ENCODE data around the gene SLC66A1. TPM values are rescaled to one million over a fixed set of nuclear protein-coding genes. Genes with fewer than 3 reads are reported as not detected.

Gene SLC66A1
- total RNA-seq, 1 experiment from 2014 or later: 32.8 TPM

- no peak for DNase-seq (ENCODE audit: low read depth)
These were observed 48.9 kb downstream of the SLC66A1 start for GRCh38 chr1:19360843-19361610.

DNA sequence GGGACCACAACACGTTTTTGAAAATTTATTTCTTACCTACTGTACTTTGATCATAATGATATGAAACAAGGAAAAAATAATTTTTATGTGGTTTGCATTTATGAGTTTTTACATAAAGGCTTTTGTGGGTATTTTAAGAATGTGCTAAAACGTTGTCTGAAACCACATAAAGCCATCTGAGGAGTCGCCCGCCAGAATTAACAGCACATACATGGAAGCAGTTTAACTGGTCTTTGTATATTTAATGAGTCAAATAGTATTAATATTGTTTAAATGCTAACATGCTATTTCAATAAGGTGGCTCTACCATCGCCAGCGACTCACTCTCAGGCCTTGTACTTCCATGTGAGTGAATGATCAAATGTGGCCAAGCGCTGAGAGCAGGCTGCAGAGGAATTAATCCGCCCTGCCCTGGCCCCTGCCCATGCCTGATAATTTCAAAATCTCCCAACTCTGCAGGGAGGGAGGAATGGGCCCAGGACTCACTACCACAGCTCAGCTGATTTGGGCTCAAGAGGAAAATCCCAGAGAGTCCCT is 49.6 kb downstream of the SLC66A1 start:
- DNase-seq (ENCODE audit: low read depth): peak; percentile 32

GRCh38 chr1:19363536-19364152 is 51.5 kb downstream of the SLC66A1 start:
- DNase-seq (ENCODE audit: low read depth): no peak

DNA sequence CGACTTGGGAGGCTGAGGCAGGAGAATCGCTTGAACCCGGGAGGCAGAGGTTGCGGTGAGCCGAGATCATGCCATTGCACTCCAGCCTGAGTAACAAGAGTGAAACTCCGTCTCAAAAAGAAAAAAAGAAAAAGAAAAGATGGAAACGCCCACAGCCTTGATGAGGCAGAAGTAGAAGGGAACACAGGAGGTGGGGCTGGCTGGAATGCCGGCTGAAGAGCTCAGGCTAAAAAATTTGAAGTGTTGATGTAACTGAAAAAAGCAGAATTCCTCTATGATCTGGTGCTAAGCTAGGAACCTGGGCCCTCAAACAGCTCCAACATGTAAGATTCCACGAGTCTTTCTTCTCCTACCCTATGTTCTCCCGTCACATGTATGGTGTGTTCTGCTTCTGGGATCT is 53.6 kb downstream of the SLC66A1 start:
- no peak for DNase-seq (ENCODE audit: low read depth)

- no peak for DNase-seq (ENCODE audit: low read depth)
These were observed 54.7 kb downstream of the SLC66A1 start for GRCh38 chr1:19366599-19367536.

DNA sequence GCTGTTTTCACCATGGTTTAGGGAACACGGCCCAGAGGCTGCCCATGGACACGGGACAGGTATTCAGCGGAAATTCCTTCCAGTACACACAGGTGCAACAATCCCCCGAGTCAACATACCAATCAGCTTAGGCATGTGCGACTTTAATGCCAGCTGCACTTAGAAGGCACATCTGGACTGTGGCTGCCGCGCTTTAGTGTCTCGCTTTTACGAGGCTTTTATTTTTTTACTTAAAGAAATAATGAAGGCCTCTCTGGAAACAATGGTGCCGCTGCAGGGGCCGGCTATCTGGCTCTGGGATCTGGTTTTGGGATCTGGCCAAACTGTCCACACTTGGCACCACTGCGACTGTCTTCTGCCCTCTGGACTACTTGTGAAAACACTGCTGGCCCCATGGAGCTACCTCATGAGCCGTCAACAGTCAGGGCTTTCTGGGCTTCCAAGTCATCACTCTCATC is 55.5 kb downstream of the SLC66A1 start:
- no peak for DNase-seq (ENCODE audit: low read depth)

DNA sequence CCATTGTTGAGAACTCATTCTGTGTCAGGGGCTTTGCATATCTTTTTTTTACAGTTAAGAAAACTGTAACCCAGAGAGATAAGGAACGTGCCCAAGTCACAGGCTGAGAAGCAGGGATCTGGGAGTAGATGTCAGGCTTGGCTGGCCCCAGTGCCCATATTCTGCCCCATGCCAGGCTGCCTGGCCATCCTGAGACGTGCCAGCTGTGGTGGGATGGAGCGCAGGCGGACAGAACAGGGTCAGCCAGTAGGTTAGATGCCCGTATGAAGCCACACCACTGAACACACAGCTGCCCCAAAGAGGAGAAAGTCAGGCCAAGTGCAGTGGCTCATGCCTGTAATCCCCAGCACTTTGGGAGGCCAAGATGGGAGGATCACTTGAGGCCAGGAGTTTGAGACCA is 55.9 kb downstream of the SLC66A1 start:
- DNase-seq (ENCODE audit: low read depth): no peak

GRCh38 chr1:19368964-19369363 is 56.8 kb downstream of the SLC66A1 start:
- DNase-seq (ENCODE audit: low read depth): no peak

DNA sequence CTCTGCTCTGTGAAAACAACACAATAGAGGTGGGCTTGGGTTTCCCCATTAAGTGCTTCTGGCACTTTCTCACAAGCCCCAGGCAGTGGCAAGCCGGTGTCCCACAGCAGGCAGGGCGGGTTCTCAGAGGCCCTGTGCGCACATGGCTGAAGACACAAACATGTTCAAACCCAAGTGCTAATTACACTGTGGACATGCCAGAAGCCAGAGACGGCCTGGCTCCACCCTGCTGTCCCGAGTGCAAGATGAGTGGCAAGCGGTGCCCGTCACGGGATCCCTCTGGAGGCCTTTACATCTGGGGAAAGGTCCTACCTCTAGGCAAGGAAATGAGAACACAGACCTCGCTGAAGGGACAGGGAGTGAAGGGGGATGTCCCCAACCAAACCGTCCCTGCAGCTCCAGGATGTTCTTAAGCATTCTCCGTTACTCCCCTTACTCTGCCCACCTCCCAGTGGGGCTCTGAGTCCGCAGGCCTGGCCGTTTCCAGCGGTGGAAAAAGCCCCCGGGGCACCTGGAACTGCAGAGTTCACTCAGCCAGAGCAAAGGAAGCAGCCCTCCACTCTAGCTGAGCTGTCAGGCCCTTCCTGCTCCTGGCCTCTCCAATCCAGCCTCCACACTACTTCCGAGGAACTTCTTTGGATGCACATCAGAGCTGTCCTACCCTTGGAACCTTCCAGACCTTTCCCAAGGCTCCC is 57.4 kb downstream of the SLC66A1 start:
- DNase-seq (ENCODE audit: low read depth): no peak

DNA sequence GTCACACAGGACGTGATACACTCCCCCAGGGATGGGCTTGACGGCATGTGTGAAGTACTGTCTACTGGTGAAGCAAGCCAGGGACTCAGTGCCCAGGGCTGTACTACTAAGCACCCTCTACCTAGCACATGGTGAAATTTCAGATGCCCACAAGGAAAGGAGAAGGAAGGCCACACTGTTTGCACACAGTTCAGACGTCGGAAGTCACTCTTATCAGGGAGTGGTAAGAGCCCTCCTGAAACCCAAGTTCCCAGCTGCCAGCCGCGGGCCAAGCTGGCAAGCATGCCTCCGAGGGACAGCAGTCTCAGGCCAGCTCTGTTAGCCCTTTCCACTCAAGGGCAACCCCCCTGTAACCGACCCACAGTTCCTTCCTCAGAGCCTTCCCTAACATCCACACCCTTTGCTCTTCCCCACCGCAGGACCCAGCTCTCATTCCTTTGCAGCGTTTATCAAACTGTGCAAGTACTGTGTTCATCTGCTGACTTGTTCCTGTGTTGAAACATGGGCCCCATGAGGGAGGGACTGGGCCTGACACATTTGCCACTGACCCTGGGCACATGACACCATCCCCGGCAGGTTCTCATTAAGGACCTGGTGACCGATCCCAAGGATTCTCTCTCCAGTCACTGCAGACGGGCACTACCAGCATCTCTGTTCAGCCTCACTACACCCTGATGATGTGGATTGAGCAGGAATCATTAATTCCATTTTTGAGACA is 58.5 kb downstream of the SLC66A1 start:
- DNase-seq (ENCODE audit: low read depth): no peak

DNA sequence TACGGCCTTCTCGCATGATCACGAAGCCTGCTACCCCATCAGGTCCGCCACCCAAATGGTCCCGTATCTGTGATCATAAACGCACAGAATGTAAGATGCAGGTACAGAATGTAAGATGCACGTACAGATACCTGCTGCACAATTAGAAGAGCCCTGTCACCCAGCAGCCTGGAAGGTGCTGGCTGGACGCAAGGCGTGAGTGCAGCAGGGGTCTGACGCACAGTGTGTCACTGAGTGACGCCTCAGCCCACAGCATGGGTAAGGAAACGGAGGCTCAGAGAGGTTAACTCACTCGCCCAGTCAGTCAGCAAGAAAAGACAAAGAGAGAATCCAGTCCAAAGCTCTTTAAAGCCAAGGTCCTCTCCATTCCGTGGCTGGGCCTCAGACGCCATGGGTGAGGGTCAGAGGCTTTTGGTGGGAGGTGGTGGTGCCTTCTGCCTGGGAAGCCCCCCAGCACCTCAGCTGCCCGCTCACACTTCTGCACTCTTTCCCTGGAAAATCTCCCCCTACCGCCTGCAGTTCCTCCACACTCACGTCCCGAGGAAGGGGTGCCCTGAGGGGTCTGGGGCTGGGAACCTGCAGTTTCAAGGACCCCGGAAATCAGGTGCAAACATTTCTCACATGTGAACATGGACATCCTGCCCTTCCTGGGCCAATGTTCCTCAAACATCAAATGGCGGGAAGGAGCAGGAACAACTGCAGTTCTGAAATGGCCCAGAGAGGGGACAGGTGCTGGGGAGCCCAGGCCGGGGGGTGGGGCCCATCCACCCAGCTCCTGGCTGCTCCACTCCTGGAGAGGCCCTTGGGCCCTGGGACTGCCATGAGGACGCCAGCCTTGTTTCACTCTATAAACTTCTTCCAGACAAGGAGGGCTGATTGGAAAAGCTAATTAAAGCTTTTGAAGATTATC is 59.4 kb downstream of the SLC66A1 start:
- no peak for DNase-seq (ENCODE audit: low read depth)

GRCh38 chr1:19372136-19372514 is 60.0 kb downstream of the SLC66A1 start:
- DNase-seq (ENCODE audit: low read depth): no peak

DNA sequence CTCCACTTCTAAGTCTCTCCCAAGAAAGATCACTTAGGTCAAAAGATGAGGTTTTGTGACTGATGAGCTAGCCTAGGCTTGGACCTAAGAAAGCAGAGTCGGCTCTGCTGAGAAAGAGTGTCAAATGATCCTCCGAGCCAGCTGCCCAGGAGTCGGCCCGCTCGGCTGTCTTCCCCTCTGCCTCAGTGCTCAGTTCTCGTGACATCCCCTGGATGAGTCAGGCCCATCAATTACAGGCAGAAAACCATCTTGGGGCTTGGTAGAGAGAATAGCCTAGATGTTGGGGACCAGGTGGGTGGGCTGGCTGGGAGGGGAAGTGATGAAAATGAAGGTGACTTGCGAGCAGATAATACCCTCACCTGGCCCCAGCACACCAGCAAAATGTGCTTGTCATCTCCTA is 60.5 kb downstream of the SLC66A1 start:
- DNase-seq (ENCODE audit: low read depth): peak; percentile 78

DNA sequence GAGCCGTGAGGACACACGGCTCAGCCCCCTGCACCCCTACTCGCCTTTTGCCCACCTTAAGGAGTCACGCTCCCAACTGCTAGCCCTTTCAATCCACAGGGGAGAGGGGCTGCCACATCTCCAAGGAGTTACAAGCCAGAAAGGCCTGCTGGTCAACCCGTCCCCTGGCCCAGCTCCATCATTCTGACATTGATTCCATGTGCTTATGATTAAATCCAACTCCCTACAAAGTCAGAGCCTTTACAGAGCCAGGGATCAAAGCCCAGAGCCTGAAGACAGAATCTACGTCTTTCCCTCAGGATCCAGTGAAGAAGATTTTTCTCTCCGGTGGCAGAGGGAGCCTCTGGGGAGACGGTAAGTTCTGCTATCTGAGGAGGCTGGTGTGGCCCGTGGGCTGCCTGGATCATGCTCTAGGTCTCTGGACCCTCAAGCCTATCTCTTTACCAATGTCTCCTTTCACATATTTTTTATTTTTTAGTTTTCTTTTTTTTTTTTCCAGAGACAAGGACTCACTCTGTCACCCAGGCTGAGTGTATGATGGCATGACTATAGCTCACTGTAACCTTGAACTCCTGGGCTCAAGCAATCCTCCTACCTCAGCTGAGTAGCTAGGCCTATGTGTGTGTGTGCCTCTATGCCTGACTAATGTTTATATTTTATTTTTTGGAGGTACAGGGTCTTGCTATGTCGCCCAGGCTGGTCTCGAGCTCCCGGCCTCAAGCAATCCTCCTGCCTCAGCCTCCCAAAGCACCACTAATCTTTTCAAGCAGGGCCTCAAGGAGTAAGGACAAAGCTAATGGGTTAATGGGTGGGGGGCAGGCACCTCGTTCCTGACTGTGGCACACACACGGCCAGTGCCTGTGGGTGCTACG is 61.3 kb downstream of the SLC66A1 start:
- no peak for DNase-seq (ENCODE audit: low read depth)

DNA sequence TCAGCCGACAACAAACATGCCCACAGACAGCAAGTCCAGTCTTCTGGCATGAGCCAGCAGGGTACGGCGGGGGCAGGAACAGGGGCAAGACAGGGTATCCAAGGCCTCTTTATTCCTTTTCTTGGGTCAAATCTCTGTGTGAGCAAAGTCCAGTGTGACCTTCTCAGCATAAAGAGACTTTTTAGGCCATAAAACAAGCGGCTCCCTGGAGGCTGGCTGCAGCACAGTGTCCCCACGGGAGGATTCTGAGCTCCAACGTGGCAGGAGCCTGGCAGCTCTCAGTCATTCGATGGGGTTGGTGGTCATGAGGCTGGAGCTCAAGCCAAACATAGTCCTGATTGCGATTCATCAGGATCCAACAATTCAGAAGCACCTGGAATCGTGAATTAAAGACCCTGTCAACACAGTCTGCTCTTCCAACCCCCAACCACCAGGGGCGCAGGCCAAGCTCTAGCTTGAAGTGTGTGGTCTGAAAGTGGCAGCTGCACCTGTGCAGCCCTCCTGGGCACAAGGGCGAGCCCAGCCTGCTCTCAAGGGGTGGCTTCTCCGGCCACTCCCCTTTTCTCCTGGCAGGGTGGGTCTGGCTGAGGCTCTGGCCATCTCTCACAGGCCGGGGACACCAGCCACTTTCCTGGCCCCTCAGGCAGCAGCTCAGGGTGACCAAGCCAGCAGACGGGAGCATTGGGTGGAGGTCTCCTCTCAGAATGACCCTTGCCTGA is 62.1 kb downstream of the SLC66A1 start:
- peak; percentile 54 for DNase-seq (ENCODE audit: low read depth)

- DNase-seq (ENCODE audit: low read depth): peak; percentile 82
These were observed 62.8 kb downstream of the SLC66A1 start for GRCh38 chr1:19374926-19375325.

- peak; percentile 25 for DNase-seq (ENCODE audit: low read depth)
These were observed 63.7 kb downstream of the SLC66A1 start for GRCh38 chr1:19375631-19376400.

Measured in LHCN-M2 (cell line).